Astrocyte (in vitro differentiated cells and primary cell): Measurements from ENCODE around the gene PRKCE. TPM values are rescaled to one million over a fixed set of nuclear protein-coding genes. Genes with fewer than 3 reads are reported as not detected.

Experiments used
- DNase-seq: peaks from one replicate; pipeline ENCODE4 v3.0.0-alpha.2; 2010; ENCODE audit warnings: low read depth
- FAIRE-seq: peaks from 2 replicates; lab custom pipeline; 2011; peaks lifted over from hg19 to GRCh38; lab: Jason Lieb, UNC
- H2AFZ ChIP-seq: 2 replicates; pipeline ENCODE4 v1.6.0; 2012; ENCODE audit warnings: low read depth, low read length, inconsistent platforms
- H3K27ac ChIP-seq: 2 replicates; pipeline ENCODE4 v1.5.1; 2011; ENCODE audit warnings: low read depth, low read length, inconsistent platforms
- H3K27me3 ChIP-seq: 2 replicates; pipeline ENCODE4 v1.6.0; 2011; ENCODE audit warnings: low read length, inconsistent platforms; ENCODE audit not compliant: insufficient read depth
- H3K36me3 ChIP-seq: 2 replicates; pipeline ENCODE4 v1.5.1; 2011; ENCODE audit warnings: low read length, inconsistent platforms; ENCODE audit not compliant: insufficient read depth
- H3K4me1 ChIP-seq: 2 replicates; pipeline ENCODE4 v1.5.1; 2011; ENCODE audit warnings: low read length, inconsistent platforms; ENCODE audit not compliant: insufficient read depth
- H3K4me2 ChIP-seq: 2 replicates; pipeline ENCODE4 v1.6.0; 2012; ENCODE audit warnings: low read length, inconsistent platforms
- H3K4me3 ChIP-seq: 2 replicates; pipeline ENCODE4 v1.5.1; 2011; ENCODE audit warnings: low read depth, mild to moderate bottlenecking, low read length, inconsistent platforms; ENCODE audit not compliant: insufficient read depth
- H3K79me2 ChIP-seq: 2 replicates; pipeline ENCODE4 v1.6.0; 2012; ENCODE audit warnings: mild to moderate bottlenecking, low read length, inconsistent platforms; ENCODE audit not compliant: insufficient read depth
- H3K9ac ChIP-seq: 2 replicates; pipeline ENCODE4 v1.6.0; 2012; ENCODE audit warnings: mild to moderate bottlenecking, low read length, inconsistent platforms
- H3K9me3 ChIP-seq: 2 replicates; pipeline ENCODE4 v1.5.1; 2012; ENCODE audit warnings: low read depth, mild to moderate bottlenecking, low read length, inconsistent platforms; ENCODE audit not compliant: insufficient read depth
- H4K20me1 ChIP-seq: 2 replicates; pipeline ENCODE4 v1.6.0; 2012; ENCODE audit warnings: low read length, inconsistent platforms; ENCODE audit not compliant: insufficient read depth
- H3K27ac Mint-ChIP-seq: one replicate; pipeline ENCODE4 v1.8.0; 2021; ENCODE audit warnings: mild to moderate bottlenecking, mixed read lengths; ENCODE audit not compliant: unreplicated experiment
- H3K27me3 Mint-ChIP-seq: one replicate; pipeline ENCODE4 v1.8.0; 2021; ENCODE audit warnings: low read depth, mixed read lengths; ENCODE audit not compliant: unreplicated experiment
- H3K36me3 Mint-ChIP-seq: one replicate; pipeline ENCODE4 v1.8.0; 2021; ENCODE audit warnings: low read depth, mixed read lengths; ENCODE audit not compliant: unreplicated experiment
- H3K4me1 Mint-ChIP-seq: one replicate; pipeline ENCODE4 v1.8.0; 2021; ENCODE audit warnings: low read depth, mixed read lengths; ENCODE audit not compliant: unreplicated experiment
- H3K4me3 Mint-ChIP-seq: one replicate; pipeline ENCODE4 v1.8.0; 2021; ENCODE audit warnings: mild to moderate bottlenecking, moderate library complexity, mixed read lengths; ENCODE audit not compliant: unreplicated experiment
- H3K9me3 Mint-ChIP-seq: one replicate; pipeline ENCODE4 v1.8.0; 2021; ENCODE audit warnings: mild to moderate bottlenecking, mixed read lengths; ENCODE audit not compliant: unreplicated experiment
- CTCF ChIP-seq: IDR thresholded peaks from 2 replicates; pipeline ENCODE4 v1.5.1; 2011; ENCODE audit warnings: low read depth, mild to moderate bottlenecking, inconsistent platforms, low read length, moderate library complexity; ENCODE audit not compliant: insufficient read depth
- EZH2 ChIP-seq: IDR thresholded peaks from 2 replicates; pipeline ENCODE4 v1.6.1; 2012; ENCODE audit warnings: mild to moderate bottlenecking, low read length, inconsistent platforms; ENCODE audit not compliant: insufficient read depth
- total RNA-seq: library from RNA; stranded (reverse); gene quantifications from 2 replicates; pipeline ENCODE4 v1.2.1, GENCODE V29; 2021

PRKCE gene
- total RNA-seq, 1 donor from 2014 or later = 12.8 TPM

DNA sequence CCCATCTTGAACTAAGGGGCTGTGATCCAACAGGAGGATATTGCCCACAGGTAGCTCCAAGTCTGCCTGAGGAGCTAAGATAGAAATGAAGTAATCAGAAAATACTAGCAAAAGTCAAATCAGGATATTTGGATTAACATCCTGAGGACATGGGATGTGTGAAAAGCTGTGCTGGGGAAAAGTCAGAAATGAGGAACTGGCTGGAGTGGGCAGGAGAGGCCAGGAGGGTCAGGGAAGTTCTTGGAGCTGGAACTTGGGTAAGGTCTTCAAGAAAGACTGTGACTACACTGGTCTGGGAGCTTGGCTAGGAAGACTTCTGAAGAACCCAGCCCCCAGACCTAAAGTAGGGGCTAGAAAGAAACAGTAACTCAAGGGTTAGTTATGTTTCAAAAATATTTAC lies 250.9 kb downstream of the PRKCE start:
- Histone ChIP-seq H2AFZ (no peak overlapping the region), H3K27me3 (no peaks in the 10 kb centered on the region), H3K9me3 (no peaks in the 10 kb centered on the region), H3K4me1 (peaks cover 8% of the 10 kb centered on the region), H3K79me2 (no peaks in the 10 kb centered on the region), H3K36me3 (no peaks in the 10 kb centered on the region), H3K27ac (no peak overlapping the region), H3K4me3 (no peak overlapping the region), H4K20me1 (no peaks in the 10 kb centered on the region), H3K4me2 (no peak overlapping the region), H3K9ac (no peak overlapping the region)
- Mint-ChIP-seq H3K27me3 (peaks cover 10% of the 10 kb centered on the region), H3K27ac (no peak overlapping the region), H3K9me3 (no peaks in the 10 kb centered on the region), H3K4me1 (no peaks in the 10 kb centered on the region), H3K4me3 (no peak overlapping the region), H3K36me3 (peaks cover 1% of the 10 kb centered on the region)
- DNase-seq (no peak), FAIRE-seq (no peak)
- no peak for TF ChIP-seq EZH2
- no peak for TF ChIP-seq CTCF

DNA sequence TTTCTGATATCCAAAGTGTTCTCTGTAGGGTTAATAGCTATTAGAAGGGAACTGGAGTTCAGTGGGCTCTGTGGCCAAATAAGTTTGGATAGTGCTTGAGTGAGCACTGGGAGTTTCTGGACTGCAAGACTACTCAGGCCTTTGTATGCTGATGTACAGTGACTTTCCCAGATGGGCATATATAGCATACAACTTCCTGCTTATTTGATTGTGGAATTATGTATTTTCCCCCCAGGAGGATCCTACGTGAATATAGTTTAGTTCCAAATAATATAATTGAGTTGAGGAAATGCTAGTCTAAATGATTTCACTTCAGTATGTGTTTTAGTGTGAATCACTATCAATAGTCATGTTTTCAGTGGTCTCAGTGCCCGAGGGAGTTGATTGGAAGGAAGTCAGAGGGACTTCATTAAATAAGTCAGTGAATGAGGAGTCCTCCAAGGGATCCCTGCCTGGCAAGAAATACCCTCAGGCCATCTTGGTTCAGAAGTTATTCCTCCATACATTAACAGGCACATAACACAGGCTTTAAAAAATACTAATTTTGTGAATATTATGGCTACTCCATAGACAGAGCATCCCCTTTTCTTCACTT lies 251.4 kb downstream of the PRKCE start:
- no peak overlapping the region for H3K9ac ChIP-seq
- no peak overlapping the region for H3K4me2 ChIP-seq
- H3K9me3 Mint-ChIP-seq = no peaks in the 10 kb centered on the region
- H3K27me3 Mint-ChIP-seq = peaks cover 10% of the 10 kb centered on the region
- TF ChIP-seq EZH2 (no peak), CTCF (no peak)
- H3K79me2 ChIP-seq = no peaks in the 10 kb centered on the region
- peaks cover under 1% of the 10 kb centered on the region for H4K20me1 ChIP-seq
- no peaks in the 10 kb centered on the region for H3K9me3 ChIP-seq
- H2AFZ ChIP-seq = no peak overlapping the region
- H3K4me3 ChIP-seq = no peak overlapping the region
- H3K27ac Mint-ChIP-seq = no peak overlapping the region
- H3K36me3 Mint-ChIP-seq = no peaks in the 10 kb centered on the region
- no peak for FAIRE-seq
- no peaks in the 10 kb centered on the region for H3K27me3 ChIP-seq
- H3K27ac ChIP-seq = no peak overlapping the region
- no peaks in the 10 kb centered on the region for H3K36me3 ChIP-seq
- DNase-seq = no peak
- peaks cover 8% of the 10 kb centered on the region for H3K4me1 ChIP-seq
- H3K4me1 Mint-ChIP-seq = no peaks in the 10 kb centered on the region
- H3K4me3 Mint-ChIP-seq = no peak overlapping the region

DNA sequence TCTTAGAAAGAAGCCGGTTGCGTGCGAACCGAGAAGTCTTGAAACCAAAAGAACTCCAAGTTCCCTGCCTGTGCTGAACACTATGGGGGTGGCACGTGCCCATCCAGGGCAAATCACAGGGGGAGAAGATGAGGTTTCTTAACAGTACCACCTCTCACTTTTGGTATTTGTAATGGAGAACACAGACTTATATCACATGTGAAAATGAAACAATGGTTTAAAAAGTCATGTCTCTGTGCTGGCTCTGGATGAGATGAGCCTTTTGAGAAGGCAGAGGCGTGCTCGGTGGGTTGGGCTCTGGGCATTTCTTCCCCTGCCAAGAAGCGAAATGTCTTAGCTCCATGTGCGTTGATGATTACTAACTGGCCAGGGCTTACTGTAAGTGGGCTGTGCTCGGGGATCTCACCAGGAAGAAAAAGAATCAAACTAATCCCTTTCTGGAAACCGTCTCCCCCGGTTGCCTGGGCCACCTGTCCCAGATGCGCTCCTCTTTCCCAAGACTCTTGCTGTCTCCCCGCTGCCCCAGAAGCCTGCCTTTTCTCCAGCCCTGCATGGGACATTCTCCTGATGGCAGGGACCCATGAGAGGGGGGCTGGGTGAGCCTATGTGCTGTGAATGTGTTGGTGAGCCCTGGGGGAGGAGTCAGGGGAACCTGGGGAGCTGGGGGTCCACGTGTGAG lies 252.9 kb downstream of the PRKCE start:
- H3K27me3 Mint-ChIP-seq = peaks cover 10% of the 10 kb centered on the region
- Histone ChIP-seq H3K4me2 (peak overlapping the region; percentile 59), H3K4me1 (peaks cover 8% of the 10 kb centered on the region), H3K27ac (no peak overlapping the region), H3K9me3 (no peaks in the 10 kb centered on the region), H3K9ac (no peak overlapping the region), H2AFZ (peak overlapping the region; percentile 5), H3K79me2 (no peaks in the 10 kb centered on the region), H4K20me1 (peaks cover 4% of the 10 kb centered on the region), H3K4me3 (no peak overlapping the region), H3K27me3 (no peaks in the 10 kb centered on the region), H3K36me3 (no peaks in the 10 kb centered on the region)
- no peaks in the 10 kb centered on the region for H3K9me3 Mint-ChIP-seq
- no peak for TF ChIP-seq CTCF
- TF ChIP-seq EZH2 = no peak
- H3K36me3 Mint-ChIP-seq = no peaks in the 10 kb centered on the region
- DNase-seq = peak; percentile 31
- H3K4me1 Mint-ChIP-seq = no peaks in the 10 kb centered on the region
- no peak overlapping the region for H3K27ac Mint-ChIP-seq
- no peak for FAIRE-seq
- H3K4me3 Mint-ChIP-seq = no peak overlapping the region
